ENCODE results near the gene TBX2.

TBX2 gene

DNA sequence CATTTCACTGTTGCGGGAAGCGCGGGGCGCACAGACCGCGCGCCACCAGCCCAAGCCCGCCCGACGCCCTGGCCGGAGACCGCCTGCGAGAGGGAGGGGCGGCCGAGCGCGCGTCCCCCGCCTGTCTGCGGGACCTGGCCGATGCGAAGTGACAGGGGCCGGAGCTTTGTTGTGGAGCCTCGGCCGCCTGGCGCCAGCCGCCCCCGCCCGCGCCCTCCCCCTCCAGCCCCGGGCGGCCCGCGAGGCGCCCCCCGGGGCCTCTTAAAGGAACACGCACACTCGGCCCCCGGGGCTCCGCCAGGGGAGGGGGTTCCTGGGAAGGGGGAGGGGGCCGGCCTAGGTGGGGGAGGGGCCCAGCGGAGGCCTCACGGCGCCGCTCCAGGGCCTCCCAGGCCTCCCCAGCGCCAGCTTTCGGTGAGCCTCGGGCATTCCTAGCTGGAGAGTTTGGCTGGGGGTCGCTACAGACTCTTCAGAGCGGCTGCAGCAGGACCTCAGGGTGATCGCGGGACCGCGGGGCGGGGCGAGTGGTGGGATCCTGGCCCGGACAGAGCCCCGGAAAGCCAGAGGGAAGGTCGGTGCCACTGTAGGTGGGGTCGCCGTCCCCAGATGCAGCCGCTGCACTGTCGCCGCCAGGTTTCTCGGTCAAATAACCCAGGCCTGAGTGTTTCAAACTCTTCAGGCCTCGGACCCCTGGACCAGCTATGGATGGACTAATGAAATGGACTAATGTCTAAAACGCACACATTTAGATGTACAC, 2.4 kb upstream of the TBX2 start:
- H3K36me3 ChIP-seq (ENCODE audit: control insufficient read depth, insufficient read depth, low read length): no peaks in the 10 kb centered on the region
- H3K27ac ChIP-seq (ENCODE audit: low read depth, low read length): no peak overlapping the region
- peaks cover 99% of the 10 kb centered on the region for H3K27me3 ChIP-seq (ENCODE audit: control insufficient read depth, insufficient read depth, low read length)
- peak overlapping the region; percentile 53 for H3K4me3 ChIP-seq (ENCODE audit: low read depth, low read length)
- H3K9ac ChIP-seq (ENCODE audit: low read length): peak overlapping the region; percentile 17
- no peaks in the 10 kb centered on the region for H3K9me3 ChIP-seq (ENCODE audit: control insufficient read depth, insufficient read depth, low read depth, low read length)
- peaks cover 31% of the 10 kb centered on the region for H3K4me1 ChIP-seq (ENCODE audit: control insufficient read depth, insufficient read depth, low read length)

DNA sequence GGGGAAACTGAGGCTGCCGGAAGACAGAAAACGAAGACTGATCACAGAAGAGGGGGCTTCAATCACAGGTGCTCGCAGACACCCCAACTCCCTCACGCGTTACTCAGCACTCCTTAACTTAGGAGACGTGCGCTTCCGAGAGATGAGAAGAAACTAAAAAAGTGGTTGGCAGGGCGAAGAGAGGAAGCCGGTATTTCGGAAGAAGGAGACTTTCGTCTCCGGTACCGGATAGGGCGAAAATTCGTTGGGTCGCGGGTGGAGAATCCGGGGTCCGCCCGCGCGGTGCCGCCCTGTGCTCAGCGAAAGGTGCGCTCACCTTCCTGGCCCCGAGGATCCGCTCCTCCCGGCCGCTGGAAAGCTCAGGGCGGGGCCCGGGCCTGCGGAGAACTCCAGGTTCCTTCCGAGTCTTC, 917 bp upstream of the TBX2 start:
- Histone ChIP-seq H3K4me3 (ENCODE audit: low read depth, low read length) (peak overlapping the region; percentile 53), H3K9me3 (ENCODE audit: control insufficient read depth, insufficient read depth, low read depth, low read length) (no peaks in the 10 kb centered on the region), H3K36me3 (ENCODE audit: control insufficient read depth, insufficient read depth, low read length) (no peaks in the 10 kb centered on the region), H3K27ac (ENCODE audit: low read depth, low read length) (no peak overlapping the region), H3K27me3 (ENCODE audit: control insufficient read depth, insufficient read depth, low read length) (peaks cover 99% of the 10 kb centered on the region), H3K9ac (ENCODE audit: low read length) (no peak overlapping the region), H3K4me1 (ENCODE audit: control insufficient read depth, insufficient read depth, low read length) (peaks cover 32% of the 10 kb centered on the region)

DNA sequence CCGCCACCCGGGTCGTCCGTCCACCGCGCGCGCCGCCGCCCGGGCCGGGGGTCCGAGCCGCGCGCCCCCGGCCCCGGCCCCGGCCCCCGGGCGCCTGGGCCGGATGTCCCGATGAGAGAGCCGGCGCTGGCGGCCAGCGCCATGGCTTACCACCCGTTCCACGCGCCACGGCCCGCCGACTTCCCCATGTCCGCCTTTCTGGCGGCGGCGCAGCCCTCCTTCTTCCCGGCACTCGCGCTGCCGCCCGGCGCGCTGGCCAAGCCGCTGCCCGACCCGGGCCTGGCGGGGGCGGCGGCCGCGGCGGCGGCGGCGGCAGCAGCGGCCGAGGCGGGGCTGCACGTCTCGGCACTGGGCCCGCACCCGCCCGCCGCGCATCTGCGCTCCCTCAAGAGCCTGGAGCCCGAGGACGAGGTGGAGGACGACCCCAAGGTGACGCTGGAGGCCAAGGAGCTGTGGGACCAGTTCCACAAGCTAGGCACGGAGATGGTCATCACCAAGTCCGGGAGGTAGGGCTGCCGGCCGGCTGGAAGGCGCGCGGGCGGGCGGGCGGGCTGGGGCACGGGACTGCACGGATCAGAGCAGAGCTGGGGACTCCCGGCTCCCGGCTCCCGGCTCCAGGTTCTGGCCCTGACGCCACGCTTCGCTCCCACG, 548 bp downstream of the TBX2 start:
- H3K4me3 ChIP-seq (ENCODE audit: low read depth, low read length): peak overlapping the region; percentile 43; the same call in 1 of the 2 replicates

DNA sequence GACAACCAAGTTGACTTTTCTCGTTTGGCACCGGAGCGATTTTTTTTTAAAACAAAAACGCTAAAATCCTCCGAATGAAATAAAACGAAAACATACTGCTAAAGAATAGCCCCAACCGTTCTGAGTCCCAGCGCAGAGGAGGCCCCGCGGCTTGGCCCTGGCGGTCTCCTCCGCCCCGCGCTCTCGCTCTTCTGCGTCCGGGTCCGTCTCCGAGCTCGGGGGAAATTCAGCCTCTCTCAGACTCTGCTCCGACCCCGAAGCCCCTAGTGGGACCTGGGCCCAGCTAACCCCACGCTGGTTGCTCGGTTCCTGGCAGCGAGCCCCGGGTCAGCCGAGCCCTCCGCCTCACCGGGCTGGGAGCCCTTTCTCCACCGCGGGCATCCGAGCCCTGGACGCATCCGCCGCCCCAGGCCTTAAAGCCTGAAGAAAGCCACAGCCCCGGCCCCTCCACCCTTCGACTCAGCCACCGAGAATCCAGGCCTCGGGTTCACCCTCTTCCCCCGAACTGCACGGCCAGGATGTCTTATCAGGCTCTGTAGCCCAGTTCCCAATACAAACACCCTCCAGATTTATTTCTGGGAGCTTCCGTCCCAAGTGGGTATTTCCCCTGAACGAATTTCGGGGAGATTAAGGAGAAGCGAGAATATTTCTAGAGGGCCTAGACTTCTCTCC, 1.2 kb downstream of the TBX2 start:
- Histone ChIP-seq H3K9ac (ENCODE audit: low read length) (no peak overlapping the region), H3K27me3 (ENCODE audit: control insufficient read depth, insufficient read depth, low read length) (peaks cover 99% of the 10 kb centered on the region), H3K27ac (ENCODE audit: low read depth, low read length) (no peak overlapping the region), H3K36me3 (ENCODE audit: control insufficient read depth, insufficient read depth, low read length) (no peaks in the 10 kb centered on the region), H3K4me3 (ENCODE audit: low read depth, low read length) (peak overlapping the region; percentile 43; the same call in 1 of the 2 replicates), H3K9me3 (ENCODE audit: control insufficient read depth, insufficient read depth, low read depth, low read length) (no peaks in the 10 kb centered on the region), H3K4me1 (ENCODE audit: control insufficient read depth, insufficient read depth, low read length) (peaks cover 39% of the 10 kb centered on the region)

More for the DNA sequence above, 548 bp downstream of the TBX2 start:
- H3K27me3 ChIP-seq (ENCODE audit: control insufficient read depth, insufficient read depth, low read length): peaks cover 99% of the 10 kb centered on the region
- peaks cover 38% of the 10 kb centered on the region for H3K4me1 ChIP-seq (ENCODE audit: control insufficient read depth, insufficient read depth, low read length)
- no peaks in the 10 kb centered on the region for H3K9me3 ChIP-seq (ENCODE audit: control insufficient read depth, insufficient read depth, low read depth, low read length)
- H3K9ac ChIP-seq (ENCODE audit: low read length): no peak overlapping the region
- no peak overlapping the region for H3K27ac ChIP-seq (ENCODE audit: low read depth, low read length)
- H3K36me3 ChIP-seq (ENCODE audit: control insufficient read depth, insufficient read depth, low read length): no peaks in the 10 kb centered on the region

DNA sequence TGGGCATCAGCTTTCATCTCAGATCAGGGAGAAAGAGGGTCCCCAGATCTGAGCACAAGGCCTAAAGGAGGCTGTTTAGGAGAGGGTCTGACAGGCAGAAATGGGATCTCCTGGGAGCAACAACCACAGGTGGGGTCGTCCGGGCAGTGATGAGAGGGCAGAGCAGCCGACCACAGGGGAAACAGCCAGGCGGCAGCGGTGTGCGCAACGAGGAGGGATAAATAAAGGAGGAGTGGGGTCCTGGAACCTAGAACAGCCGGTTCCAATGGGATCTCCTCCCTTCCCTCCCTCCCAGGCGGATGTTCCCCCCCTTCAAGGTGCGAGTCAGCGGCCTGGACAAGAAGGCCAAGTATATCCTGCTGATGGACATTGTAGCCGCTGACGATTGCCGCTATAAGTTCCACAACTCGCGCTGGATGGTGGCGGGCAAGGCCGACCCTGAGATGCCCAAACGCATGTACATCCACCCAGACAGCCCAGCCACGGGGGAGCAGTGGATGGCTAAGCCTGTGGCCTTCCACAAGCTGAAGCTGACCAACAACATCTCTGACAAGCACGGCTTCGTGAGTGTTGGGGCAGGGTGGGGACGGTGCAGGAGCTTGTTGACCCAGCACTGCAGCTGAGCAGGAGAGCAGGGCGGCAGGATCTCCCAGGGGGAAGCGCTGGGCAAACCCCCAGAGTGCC, 1.9 kb downstream of the TBX2 start:
- Histone ChIP-seq H3K9me3 (ENCODE audit: control insufficient read depth, insufficient read depth, low read depth, low read length) (no peaks in the 10 kb centered on the region), H3K27ac (ENCODE audit: low read depth, low read length) (no peak overlapping the region), H3K9ac (ENCODE audit: low read length) (no peak overlapping the region), H3K27me3 (ENCODE audit: control insufficient read depth, insufficient read depth, low read length) (peaks cover 99% of the 10 kb centered on the region), H3K36me3 (ENCODE audit: control insufficient read depth, insufficient read depth, low read length) (no peaks in the 10 kb centered on the region), H3K4me3 (ENCODE audit: low read depth, low read length) (no peak overlapping the region), H3K4me1 (ENCODE audit: control insufficient read depth, insufficient read depth, low read length) (peaks cover 36% of the 10 kb centered on the region)

DNA sequence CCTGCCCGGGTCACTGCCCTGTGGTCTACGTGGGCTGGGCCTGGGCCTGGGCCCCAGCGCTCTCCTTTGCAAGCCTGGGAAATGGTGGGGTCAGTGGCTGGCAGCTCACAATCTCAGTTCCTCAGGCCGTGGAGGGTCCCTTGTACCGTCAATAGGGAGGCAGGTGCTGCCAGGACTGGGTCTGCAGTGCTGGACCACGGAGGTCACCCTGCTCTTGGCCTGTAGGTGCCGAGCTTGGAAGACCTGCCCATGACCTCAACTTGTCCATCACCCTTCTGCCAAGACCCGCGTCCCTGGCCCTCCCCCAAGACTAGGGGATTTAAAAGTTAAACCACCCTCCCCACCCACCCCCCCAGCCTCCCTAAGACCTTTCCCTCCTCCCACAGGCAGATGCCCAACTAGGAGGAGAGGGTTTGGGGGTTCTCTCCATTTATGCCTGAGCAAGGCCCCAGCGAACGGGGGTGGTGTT, 2.5 kb downstream of the TBX2 start:
- no peak overlapping the region for H3K9ac ChIP-seq (ENCODE audit: low read length)
- no peak overlapping the region for H3K27ac ChIP-seq (ENCODE audit: low read depth, low read length)
- H3K36me3 ChIP-seq (ENCODE audit: control insufficient read depth, insufficient read depth, low read length): no peaks in the 10 kb centered on the region
- peaks cover 32% of the 10 kb centered on the region for H3K4me1 ChIP-seq (ENCODE audit: control insufficient read depth, insufficient read depth, low read length)
- H3K27me3 ChIP-seq (ENCODE audit: control insufficient read depth, insufficient read depth, low read length): peaks cover 99% of the 10 kb centered on the region
- H3K9me3 ChIP-seq (ENCODE audit: control insufficient read depth, insufficient read depth, low read depth, low read length): no peaks in the 10 kb centered on the region
- no peak overlapping the region for H3K4me3 ChIP-seq (ENCODE audit: low read depth, low read length)

DNA sequence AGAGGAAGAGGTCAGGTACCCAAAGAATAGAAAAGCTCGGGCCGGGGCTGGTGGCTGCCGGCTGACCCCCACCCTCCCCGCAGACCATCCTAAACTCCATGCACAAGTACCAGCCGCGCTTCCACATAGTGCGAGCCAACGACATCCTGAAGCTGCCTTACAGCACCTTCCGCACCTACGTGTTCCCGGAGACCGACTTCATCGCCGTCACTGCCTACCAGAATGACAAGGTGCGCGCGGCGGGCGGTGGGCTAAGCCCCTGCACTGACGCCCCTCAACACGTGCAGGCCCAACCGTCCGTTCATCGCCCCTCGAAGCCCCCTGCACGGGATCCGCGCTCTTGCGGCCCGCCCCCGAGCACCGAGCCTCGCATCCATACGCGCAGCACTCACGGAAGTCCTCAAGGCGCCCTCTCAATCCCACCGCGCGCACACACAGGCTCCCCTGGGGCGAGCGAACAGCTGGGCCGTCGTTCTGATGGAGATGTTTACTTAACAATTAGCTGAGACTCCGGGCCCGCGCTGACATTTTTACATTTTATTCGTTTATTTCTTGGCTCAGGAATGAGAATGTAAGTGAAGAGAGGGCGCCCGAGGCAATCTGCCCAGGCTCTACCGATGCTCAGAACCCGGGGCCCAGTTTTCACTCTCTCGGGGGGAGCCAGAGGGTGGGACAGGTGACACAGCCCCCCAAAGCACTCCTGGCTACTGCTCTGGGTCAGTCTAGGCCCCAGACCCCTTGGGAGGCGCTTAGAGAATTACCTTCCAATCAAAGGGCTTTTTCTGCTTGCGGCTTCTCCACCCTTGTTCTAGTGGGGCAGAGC, 3.5 kb downstream of the TBX2 start:
- H3K4me1 ChIP-seq (ENCODE audit: control insufficient read depth, insufficient read depth, low read length): peaks cover 25% of the 10 kb centered on the region
- peaks cover 100% of the 10 kb centered on the region for H3K27me3 ChIP-seq (ENCODE audit: control insufficient read depth, insufficient read depth, low read length)
- no peaks in the 10 kb centered on the region for H3K36me3 ChIP-seq (ENCODE audit: control insufficient read depth, insufficient read depth, low read length)
- peak overlapping the region; percentile 38 for H3K4me3 ChIP-seq (ENCODE audit: low read depth, low read length)
- no peak overlapping the region for H3K27ac ChIP-seq (ENCODE audit: low read depth, low read length)
- no peak overlapping the region for H3K9ac ChIP-seq (ENCODE audit: low read length)
- no peaks in the 10 kb centered on the region for H3K9me3 ChIP-seq (ENCODE audit: control insufficient read depth, insufficient read depth, low read depth, low read length)

DNA sequence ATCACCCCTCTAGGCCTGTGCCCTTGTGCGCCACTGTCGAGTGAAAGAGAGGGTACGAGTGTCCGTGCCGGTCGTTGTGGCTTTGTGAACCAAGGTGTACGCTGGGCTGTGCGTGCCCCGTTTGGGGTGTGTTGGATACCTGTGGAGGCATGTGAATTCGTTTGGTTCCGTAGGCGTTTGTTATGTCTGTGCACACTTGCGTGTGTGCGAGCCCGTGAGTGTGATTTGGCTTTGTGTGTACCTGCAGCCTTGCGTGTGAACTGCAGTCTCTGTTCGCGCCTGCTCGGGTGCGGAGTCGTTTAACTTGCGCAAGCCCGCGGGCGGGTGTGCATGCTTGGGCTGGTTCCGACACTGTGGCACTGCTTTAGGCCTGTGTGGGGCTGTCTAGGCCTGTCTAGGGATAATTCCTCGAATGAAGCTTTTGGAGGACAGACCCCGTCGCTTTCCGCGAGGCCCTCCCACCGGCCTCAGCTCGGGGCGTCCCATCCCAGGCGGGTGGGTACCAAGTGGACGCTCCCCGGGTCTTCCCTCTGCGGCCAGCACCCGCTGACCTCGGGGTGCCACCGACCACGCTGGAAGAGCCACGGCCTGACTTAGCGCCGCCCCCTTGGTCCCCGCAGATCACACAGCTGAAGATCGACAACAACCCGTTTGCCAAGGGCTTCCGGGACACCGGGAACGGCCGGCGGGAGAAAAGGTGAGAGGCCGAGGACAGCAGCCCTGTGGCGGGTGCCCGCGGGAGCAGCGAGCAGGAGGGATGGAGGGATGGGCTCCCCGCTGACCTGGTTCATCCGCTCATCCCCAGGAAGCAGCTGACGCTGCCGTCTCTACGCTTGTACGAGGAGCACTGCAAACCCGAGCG, 4.4 kb downstream of the TBX2 start:
- no peaks in the 10 kb centered on the region for H3K9me3 ChIP-seq (ENCODE audit: control insufficient read depth, insufficient read depth, low read depth, low read length)
- peaks cover 20% of the 10 kb centered on the region for H3K4me1 ChIP-seq (ENCODE audit: control insufficient read depth, insufficient read depth, low read length)
- H3K36me3 ChIP-seq (ENCODE audit: control insufficient read depth, insufficient read depth, low read length): no peaks in the 10 kb centered on the region
- H3K27me3 ChIP-seq (ENCODE audit: control insufficient read depth, insufficient read depth, low read length): peaks cover 100% of the 10 kb centered on the region
- no peak overlapping the region for H3K27ac ChIP-seq (ENCODE audit: low read depth, low read length)
- H3K9ac ChIP-seq (ENCODE audit: low read length): no peak overlapping the region
- peak overlapping the region; percentile 41 for H3K4me3 ChIP-seq (ENCODE audit: low read depth, low read length)

DNA sequence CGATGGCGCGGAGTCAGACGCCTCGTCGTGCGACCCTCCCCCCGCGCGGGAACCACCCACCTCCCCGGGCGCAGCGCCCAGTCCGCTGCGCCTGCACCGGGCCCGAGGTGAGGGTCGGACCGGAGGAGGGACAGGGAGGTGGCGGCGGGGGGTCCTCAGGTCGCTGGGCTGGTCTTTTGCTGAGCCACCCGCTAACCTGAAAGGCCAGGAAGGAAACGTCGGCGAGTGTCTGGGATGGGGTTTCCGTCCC, 4.9 kb downstream of the TBX2 start:
- Histone ChIP-seq H3K9me3 (ENCODE audit: control insufficient read depth, insufficient read depth, low read depth, low read length) (no peaks in the 10 kb centered on the region), H3K27ac (ENCODE audit: low read depth, low read length) (no peak overlapping the region), H3K9ac (ENCODE audit: low read length) (no peak overlapping the region), H3K36me3 (ENCODE audit: control insufficient read depth, insufficient read depth, low read length) (no peaks in the 10 kb centered on the region), H3K4me3 (ENCODE audit: low read depth, low read length) (peak overlapping the region; percentile 41), H3K27me3 (ENCODE audit: control insufficient read depth, insufficient read depth, low read length) (peaks cover 100% of the 10 kb centered on the region), H3K4me1 (ENCODE audit: control insufficient read depth, insufficient read depth, low read length) (peaks cover 20% of the 10 kb centered on the region)
